Muscle layer of colon (tissue), 2 donors: ENCODE results near the gene KCNQ1.

ENCODE experiments used
- H3K27ac ChIP-seq: one replicate; pipeline ENCODE4 v1.7.0; 2013; ENCODE audit warnings: low read depth, mild to moderate bottlenecking, low read length, moderate library complexity
- H3K27me3 ChIP-seq, 2 donors: one replicate each; pipeline ENCODE4 v1.7.0; 2013; ENCODE audit warnings: low read length in 2 of 2, mild to moderate bottlenecking in 2 of 2; ENCODE audit not compliant: insufficient read depth in 2 of 2, control insufficient read depth in 1 of 2
- H3K36me3 ChIP-seq: one replicate; pipeline ENCODE4 v1.7.0; 2013; ENCODE audit warnings: mild to moderate bottlenecking, low read length; ENCODE audit not compliant: insufficient read depth
- H3K4me1 ChIP-seq: one replicate; pipeline ENCODE4 v1.7.0; 2013; ENCODE audit warnings: mild to moderate bottlenecking, low read length; ENCODE audit not compliant: insufficient read depth
- H3K4me3 ChIP-seq, 2 donors: one replicate each; pipeline ENCODE4 v1.7.0; 2013; ENCODE audit warnings: low read length in 2 of 2, low read depth in 1 of 2, mild to moderate bottlenecking in 1 of 2, moderate library complexity in 1 of 2
- H3K9ac ChIP-seq: one replicate; pipeline ENCODE4 v1.7.0; 2013; ENCODE audit warnings: low read length
- H3K9me3 ChIP-seq: one replicate; pipeline ENCODE4 v1.7.0; 2013; ENCODE audit warnings: mild to moderate bottlenecking, low read length
- donor health status: abdominal sarcoma.
- donor health status: Adenocarcinoma of cecum.

Gene KCNQ1

GRCh38 chr11:2466869-2467694 is 22.3 kb downstream of the KCNQ1 start:
- Histone ChIP-seq H3K36me3 (no peaks in the 10 kb centered on the region), H3K9me3 (no peaks in the 10 kb centered on the region), H3K4me3 (no peak overlapping the region), H3K27ac (no peak overlapping the region), H3K27me3 (peaks cover 0 to 3% of the 10 kb centered on the region in 2 donors), H3K4me1 (no peaks in the 10 kb centered on the region), H3K9ac (no peak overlapping the region)

GRCh38 chr11:2467695-2468055 is 22.9 kb downstream of the KCNQ1 start:
- H3K4me1 ChIP-seq, result no peaks in the 10 kb centered on the region
- H3K9me3 ChIP-seq, result no peaks in the 10 kb centered on the region
- no peak overlapping the region for H3K27ac ChIP-seq
- no peak overlapping the region for H3K4me3 ChIP-seq
- no peaks in the 10 kb centered on the region for H3K36me3 ChIP-seq
- no peak overlapping the region for H3K9ac ChIP-seq
- H3K27me3 ChIP-seq, result peaks cover 3 to 6% of the 10 kb centered on the region in 2 donors

- no peak overlapping the region for H3K27ac ChIP-seq
- peaks cover 6 to 7% of the 10 kb centered on the region in 2 donors for H3K27me3 ChIP-seq
- no peaks in the 10 kb centered on the region for H3K36me3 ChIP-seq
- no peaks in the 10 kb centered on the region for H3K4me1 ChIP-seq
- no peaks in the 10 kb centered on the region for H3K9me3 ChIP-seq
- H3K4me3 ChIP-seq, result no peak overlapping the region
- no peak overlapping the region for H3K9ac ChIP-seq
Measured at GRCh38 chr11:2468363-2469235, 23.8 kb downstream of the KCNQ1 start.

GRCh38 chr11:2470495-2470894 is 25.7 kb downstream of the KCNQ1 start:
- H3K36me3 ChIP-seq, result no peaks in the 10 kb centered on the region
- H3K4me3 ChIP-seq, result no peak overlapping the region
- H3K27me3 ChIP-seq, result peaks cover 6 to 7% of the 10 kb centered on the region in 2 donors
- no peaks in the 10 kb centered on the region for H3K9me3 ChIP-seq
- no peak overlapping the region for H3K27ac ChIP-seq
- H3K4me1 ChIP-seq, result no peaks in the 10 kb centered on the region
- no peak overlapping the region for H3K9ac ChIP-seq

GRCh38 chr11:2471048-2471803 is 26.4 kb downstream of the KCNQ1 start:
- no peak overlapping the region for H3K4me3 ChIP-seq
- H3K36me3 ChIP-seq, result no peaks in the 10 kb centered on the region
- no peak overlapping the region for H3K27ac ChIP-seq
- no peaks in the 10 kb centered on the region for H3K4me1 ChIP-seq
- H3K9me3 ChIP-seq, result no peaks in the 10 kb centered on the region
- no peak overlapping the region for H3K9ac ChIP-seq
- H3K27me3 ChIP-seq, result peaks cover 6 to 7% of the 10 kb centered on the region in 2 donors

- H3K27me3 ChIP-seq, result peaks cover 6 to 7% of the 10 kb centered on the region in 2 donors
Measured at GRCh38 chr11:2471804-2472096, 26.9 kb downstream of the KCNQ1 start.

GRCh38 chr11:2472428-2473186 is 27.8 kb downstream of the KCNQ1 start:
- Histone ChIP-seq H3K4me3 (no peak overlapping the region), H3K4me1 (no peaks in the 10 kb centered on the region), H3K36me3 (no peaks in the 10 kb centered on the region), H3K27ac (no peak overlapping the region), H3K9me3 (no peaks in the 10 kb centered on the region), H3K9ac (no peak overlapping the region), H3K27me3 (peaks cover 6 to 7% of the 10 kb centered on the region in 2 donors)

More at GRCh38 chr11:2471804-2472096, 26.9 kb downstream of the KCNQ1 start:
- no peak overlapping the region for H3K27ac ChIP-seq
- no peak overlapping the region for H3K9ac ChIP-seq
- H3K36me3 ChIP-seq, result no peaks in the 10 kb centered on the region
- no peak overlapping the region for H3K4me3 ChIP-seq
- H3K9me3 ChIP-seq, result no peaks in the 10 kb centered on the region
- no peaks in the 10 kb centered on the region for H3K4me1 ChIP-seq

- Histone ChIP-seq H3K9ac (no peak overlapping the region), H3K4me1 (no peaks in the 10 kb centered on the region), H3K27ac (no peak overlapping the region), H3K27me3 (peaks cover 6 to 7% of the 10 kb centered on the region in 2 donors), H3K9me3 (no peaks in the 10 kb centered on the region), H3K4me3 (no peak overlapping the region), H3K36me3 (no peaks in the 10 kb centered on the region)
Measured at GRCh38 chr11:2473361-2474058, 28.7 kb downstream of the KCNQ1 start.

- H3K4me3 ChIP-seq, result no peak overlapping the region
- H3K4me1 ChIP-seq, result no peaks in the 10 kb centered on the region
- H3K9me3 ChIP-seq, result no peaks in the 10 kb centered on the region
- no peaks in the 10 kb centered on the region for H3K36me3 ChIP-seq
- peaks cover 6 to 7% of the 10 kb centered on the region in 2 donors for H3K27me3 ChIP-seq
- no peak overlapping the region for H3K9ac ChIP-seq
- H3K27ac ChIP-seq, result no peak overlapping the region
Measured at GRCh38 chr11:2474059-2474901, 29.5 kb downstream of the KCNQ1 start.
